ENCODE results near the gene SLC10A1.

GRCh38 chr14:69772082-69773017 lies 24.7 kb downstream of the SLC10A1 start:
- no peak for TF ChIP-seq EZH2phosphoT487 (IDR thresholded peaks at IDR 0.05; ENCODE audit: borderline replicate concordance)
- no peak for TF ChIP-seq CTCF (conservative IDR thresholded peaks at IDR 0.05; ENCODE audit: low read length)
